Astrocyte of the hippocampus (primary cell): ENCODE data around the gene AWAT2.
"Not testable (repeated sequence)": the region's sequence is repeated elsewhere in the genome, so short reads cannot be mapped to it uniquely, and the experiment has no call there.

Experiments
- DNase-seq: peaks from one replicate; pipeline ENCODE4 v3.0.0; 2011; ENCODE audit warnings: low read depth, low spot score

AWAT2 gene

DNA sequence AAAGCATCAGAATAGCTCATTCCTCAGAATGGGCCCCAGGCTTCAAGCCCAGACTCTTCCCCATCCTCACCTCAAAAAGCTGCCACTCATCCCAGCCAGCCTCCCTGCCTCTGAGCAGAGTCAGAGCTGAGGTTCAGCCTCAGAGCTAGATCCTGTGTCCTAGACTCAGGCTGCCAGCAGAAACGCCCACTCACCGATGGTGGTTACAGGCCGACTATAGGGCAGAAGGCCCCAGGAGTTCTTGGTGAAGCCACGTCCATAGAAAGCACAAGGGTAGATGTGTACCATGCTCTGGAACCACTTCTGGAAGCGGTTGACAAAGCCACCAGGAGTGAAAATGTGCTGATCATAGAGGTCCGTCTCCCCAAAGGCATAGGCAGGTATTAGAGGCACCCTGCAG is 7.7 kb downstream of the AWAT2 start:
- DNase-seq: no peak

DNA sequence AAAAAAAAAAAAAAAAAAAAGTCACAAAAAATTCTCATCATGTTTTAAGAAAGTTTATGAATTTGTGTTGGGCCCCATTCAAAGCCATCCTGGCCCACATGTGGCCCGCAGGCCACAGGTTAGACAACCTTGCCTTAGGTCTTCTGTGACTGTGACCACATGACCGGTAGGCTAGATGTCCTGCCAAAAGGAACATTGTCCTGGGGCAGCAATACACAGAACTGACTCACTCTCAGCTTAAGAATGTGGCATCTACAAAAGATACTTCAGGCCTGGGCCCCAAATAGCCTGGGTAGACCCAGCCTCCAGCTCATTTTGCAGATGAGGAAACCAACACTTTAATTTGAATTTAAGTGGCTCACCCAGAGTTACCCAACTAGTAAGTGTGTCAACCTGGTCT is 10.0 kb downstream of the AWAT2 start:
- DNase-seq: no peak

DNA sequence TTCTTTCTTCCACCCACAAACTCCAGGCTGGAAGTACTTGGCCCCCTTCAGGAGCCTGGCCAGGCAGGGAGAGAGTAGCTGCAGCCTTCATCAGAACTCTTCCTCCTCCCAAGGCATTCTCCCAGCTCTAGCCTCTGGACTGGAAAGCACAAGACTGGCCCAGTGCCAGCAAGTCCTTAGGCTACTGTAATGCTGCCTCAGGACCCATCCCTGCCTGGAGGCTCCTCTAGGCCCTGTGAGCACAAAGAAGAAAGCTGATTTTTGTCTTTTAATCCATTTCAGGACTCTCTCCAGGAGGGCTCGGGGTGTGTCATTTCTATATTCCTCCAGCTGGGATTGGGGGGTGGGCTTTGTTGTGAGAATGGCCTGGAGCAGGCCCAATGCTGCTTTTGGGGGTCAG is 10.8 kb downstream of the AWAT2 start:
- no peak for DNase-seq

GRCh38 chrX:70038515-70038914 is 11.2 kb downstream of the AWAT2 start:
- no peak for DNase-seq

DNA sequence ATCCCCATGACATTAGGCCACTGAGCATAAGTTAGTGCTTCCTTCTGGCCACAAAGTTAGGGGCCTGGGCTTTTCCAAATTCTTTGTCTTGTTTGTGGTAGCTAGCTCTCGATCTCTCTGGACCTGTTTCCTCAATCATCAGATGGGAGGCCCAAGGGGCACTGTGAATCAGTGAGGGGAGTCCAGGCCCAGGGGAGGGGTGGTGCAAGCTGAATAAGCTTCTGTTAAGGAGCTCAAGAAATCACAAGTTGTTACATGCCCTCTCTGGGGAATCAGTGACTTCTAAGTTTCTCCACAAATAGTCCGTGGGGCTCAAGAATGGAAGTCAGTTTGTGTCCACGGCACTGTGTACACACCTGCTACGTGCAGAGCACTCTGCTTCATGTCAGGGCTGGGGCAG is 15.1 kb downstream of the AWAT2 start:
- DNase-seq: no peak

DNA sequence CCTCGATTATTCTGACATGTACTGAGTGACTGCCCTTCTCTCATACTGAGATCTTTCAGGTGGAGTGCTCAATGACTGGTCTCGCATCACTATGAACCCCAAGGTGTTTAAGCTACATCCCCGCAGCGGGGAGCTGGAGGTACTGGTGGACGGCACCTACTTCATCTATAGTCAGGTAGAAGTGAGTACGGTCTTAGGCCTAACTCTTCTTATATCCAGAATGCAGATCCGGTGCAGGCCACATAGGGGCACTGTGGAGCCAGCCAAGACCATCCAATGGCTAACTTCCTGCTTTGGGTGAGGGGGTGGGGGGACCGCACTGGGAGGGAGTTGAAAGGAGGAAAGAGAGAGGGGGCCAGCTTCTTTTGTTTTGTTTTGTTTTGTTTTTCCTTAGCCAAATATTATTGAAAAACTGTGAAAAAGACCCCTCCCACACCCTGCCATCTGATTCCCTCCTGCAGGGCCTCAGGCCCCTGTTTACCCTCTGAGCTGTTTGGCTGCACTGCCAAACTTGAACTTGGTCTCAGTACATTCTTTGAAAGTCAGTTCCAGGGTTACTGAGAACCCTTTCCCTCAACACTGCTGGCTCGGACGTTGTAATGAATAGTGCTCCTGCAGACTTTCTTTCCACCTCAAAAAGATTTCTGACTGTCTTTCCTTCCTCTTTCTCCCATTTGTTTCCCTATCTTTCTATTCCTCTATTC is 16.2 kb downstream of the AWAT2 start:
- DNase-seq: peak; percentile 5

GRCh38 chrX:70032792-70033191 is 16.9 kb downstream of the AWAT2 start:
- no peak for DNase-seq

- DNase-seq: peak; percentile 40
These were observed 19.4 kb downstream of the AWAT2 start for GRCh38 chrX:70030301-70030767.

DNA sequence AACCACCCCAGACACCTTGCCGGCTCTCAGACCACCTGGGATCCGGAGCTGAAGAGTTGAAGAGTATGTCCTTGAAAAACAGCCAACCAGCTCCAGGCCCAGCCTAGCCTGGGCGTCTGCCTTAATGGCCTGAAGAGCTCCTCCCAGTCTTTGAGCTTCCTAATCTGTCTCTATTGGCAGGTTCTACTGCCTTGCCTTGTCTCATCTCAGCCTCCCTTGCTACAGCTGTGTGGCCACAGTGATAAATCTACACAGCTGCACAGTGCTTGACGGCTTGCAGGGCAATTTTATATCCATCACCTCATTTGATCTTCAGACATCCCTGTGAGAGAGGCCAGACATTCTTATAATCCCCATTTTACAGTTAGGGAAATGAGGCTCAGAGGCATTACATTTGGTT is 19.9 kb downstream of the AWAT2 start:
- no peak for DNase-seq

- no peak for DNase-seq
These were observed 22.9 kb downstream of the AWAT2 start for GRCh38 chrX:70026851-70027200.

GRCh38 chrX:70026112-70026850 is 23.5 kb downstream of the AWAT2 start:
- no peak for DNase-seq

DNA sequence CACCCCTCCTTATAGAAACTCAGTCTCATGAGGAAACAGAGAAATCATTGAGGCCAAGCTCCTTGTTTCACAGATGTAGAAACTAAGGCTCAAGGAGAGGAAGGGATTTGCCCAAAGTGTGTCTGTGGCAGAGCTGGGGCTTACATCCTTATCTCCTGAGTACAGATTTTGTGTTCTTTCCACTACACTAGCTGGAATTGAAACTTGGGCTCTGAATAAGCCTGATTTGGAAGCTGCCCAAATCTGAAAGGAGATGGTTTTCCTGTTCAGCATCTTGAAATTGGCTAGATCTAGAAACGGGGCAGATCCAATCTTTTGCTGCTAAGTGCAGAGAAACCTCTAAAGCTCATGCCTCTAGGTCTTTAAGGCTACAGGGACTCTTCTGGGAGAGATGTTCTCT is 24.3 kb downstream of the AWAT2 start:
- peak; percentile 3 for DNase-seq

DNA sequence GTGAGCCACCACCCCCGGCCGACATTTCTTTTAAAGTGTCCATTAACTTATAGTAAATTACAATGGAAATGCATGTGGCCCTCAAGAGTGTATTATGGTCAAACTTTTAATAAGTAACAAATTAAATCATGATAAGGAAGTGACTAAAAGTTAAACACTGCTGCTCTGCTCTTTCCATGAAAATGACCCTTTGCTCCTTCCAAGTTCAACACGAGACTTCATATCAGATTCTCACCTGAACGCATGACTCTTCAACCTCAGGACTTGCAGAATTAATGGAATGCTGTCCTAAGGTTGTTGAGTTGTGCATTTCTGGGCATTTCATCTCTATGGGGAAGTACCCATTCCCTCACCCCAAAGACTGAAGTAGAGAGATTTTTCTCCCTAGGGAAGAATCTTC is 27.1 kb downstream of the AWAT2 start:
- DNase-seq: no peak

GRCh38 chrX:70016513-70016912 is 33.2 kb downstream of the AWAT2 start:
- DNase-seq: no peak

DNA sequence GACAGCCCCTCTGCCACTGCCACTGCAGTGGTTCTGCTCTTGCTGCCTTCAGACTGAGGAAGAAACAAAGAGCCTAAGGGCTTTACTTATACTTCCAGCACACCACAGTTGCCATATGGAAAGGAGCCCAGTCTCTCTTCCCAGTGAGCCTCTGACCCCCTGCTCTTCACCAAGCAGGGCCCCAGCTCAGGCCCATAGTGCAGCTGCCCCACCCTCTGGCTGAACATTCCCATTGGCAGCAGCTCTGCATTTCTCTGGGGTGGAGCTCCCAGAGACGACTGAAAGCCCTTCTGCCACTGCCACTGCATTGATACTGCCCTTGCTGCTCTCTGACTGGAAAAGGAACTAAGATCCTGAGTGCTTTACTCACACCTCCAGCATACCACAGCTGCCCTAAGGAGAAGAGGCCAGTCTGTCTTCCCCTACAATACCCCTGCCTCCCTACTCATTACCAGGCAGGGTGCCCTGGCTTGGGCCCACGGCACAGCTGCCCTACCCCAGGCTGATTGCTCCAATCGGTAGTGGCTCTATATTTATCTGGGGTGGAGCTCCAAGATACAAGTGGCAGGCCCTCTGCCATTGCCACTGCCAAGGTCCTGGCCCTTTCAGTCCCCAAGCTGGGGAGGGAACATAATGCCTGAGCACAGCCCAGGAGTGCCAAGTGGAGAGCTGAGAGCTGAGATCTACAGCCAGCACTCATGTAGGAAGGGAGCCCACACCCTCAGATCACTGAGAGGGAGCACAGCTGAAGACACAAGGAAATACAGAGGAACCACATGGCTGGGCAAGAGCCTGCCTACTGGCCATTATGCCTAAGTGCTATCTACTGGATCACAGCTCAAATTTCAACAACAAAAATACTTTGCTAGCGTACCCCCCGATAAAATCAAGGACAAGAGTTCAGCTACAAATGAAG is 36.0 kb downstream of the AWAT2 start:
- no peak for DNase-seq

DNA sequence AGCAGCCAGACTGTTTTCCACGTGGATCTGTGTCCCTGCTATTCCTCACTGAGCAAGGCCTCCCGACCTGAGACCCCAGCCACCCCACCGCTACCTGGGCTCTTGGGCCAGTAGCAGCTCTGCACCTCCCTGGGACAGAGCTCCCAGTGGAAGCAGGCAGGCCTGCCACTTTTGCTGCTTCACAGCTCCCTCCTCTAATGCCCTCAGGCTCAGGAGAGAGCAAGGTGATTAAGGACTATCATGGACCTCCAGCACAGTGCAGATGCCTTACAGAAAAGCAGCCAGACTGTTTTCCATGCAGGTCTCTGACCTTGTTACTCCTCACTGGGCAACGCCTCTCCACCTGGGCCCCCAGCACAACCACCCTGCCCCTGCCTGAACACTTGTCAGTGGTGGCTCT is 37.0 kb downstream of the AWAT2 start:
- DNase-seq: no peak

GRCh38 chrX:70009970-70010369 is 39.8 kb downstream of the AWAT2 start:
- no peak for DNase-seq

DNA sequence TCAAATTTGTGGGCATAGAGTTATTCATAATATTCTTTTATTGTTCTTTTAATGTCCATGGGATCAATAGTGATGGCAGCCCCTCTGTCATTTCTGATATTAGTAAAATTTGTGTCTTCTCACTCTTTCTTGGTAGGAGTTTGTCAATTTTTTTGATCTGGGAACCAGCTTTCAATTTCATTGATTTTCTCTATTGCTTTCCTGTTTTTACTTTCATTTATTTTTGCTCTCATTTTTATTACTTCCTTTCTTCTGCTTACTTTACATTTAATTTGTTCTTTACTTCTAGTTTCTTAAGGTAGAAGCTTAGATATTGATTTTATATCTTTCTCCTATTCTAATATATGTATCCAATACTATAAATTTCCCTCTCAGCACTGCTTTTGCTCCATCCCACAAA is 40.7 kb downstream of the AWAT2 start:
- no peak for DNase-seq

DNA sequence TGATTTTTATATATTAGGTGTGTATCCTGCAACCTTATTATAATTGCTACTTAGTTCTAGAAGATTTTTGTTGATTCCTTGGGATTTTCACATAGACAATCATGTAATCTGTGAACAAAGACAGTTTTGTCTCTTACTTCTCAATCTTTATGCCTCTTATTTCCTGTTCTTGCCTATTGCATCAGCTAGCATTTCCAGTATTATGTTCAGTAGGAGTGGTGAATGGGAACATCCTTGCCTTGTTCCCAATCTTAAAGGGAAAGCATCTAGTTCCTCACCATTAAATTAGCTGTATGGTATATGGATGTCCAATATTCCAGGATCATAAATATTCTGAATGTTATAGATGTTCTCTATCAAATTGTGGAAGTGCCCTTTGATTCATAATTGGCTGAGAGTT is 41.8 kb downstream of the AWAT2 start:
- DNase-seq: no peak

DNA sequence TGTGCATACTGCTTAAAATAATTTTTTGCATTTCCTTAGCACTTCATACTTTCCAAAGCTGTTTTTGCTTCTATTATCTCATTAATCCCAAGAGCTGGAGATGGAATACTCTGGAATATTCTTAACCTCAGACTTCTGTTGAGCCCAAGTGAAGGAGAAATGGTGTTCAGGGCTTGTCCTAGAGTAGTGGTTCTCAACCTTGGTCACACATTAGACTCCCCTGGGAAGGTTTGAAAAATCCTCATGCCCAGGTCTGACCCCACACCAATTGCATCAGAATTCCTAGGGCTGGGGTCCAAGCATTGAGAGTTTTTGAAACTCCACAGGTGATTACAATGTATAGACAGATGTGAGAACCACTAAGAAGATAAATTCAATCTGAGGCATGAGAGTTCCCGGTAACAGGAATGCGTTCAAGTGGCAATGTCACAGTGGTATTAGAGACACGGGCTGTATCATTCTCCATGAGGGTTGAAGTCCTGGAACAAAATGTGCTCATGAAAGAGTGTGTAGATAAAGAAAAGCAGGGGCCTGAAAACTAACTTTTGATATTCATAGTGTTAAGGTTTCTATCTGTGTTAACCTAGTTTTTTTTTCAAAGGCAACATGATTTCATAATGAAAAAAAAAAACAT is 47.9 kb downstream of the AWAT2 start:
- no peak for DNase-seq

- no peak for DNase-seq
These were observed 48.5 kb downstream of the AWAT2 start for GRCh38 chrX:70001269-70001668.

- DNase-seq: not testable (repeated sequence)
These were observed 51.4 kb downstream of the AWAT2 start for GRCh38 chrX:69998299-69998698.
